WTC11 (cell line): Measurements from ENCODE around the gene ZNHIT2. TPM values are rescaled to one million over a fixed set of nuclear protein-coding genes. Genes with fewer than 3 reads are reported as not detected.

Experiments
- ARID4B ChIP-seq: sonication (generic); formaldehyde crosslinking; IDR thresholded peaks from 2 replicates; pipeline ENCODE4 v1.8.0; 2023; ENCODE audit warnings: missing genetic modification reagents, mild to moderate bottlenecking, borderline replicate concordance
- E2F5 ChIP-seq: sonication (generic); formaldehyde crosslinking; IDR thresholded peaks from 2 replicates; pipeline ENCODE4 v1.8.1; 2022; ENCODE audit warnings: mild to moderate bottlenecking, moderate library complexity, missing genetic modification reagents
- ESRRA ChIP-seq: sonication (generic); formaldehyde crosslinking; IDR thresholded peaks from 2 replicates; pipeline ENCODE4 v1.8.1; 2022; ENCODE audit warnings: mild to moderate bottlenecking, missing genetic modification reagents, borderline replicate concordance
- FOXJ3 ChIP-seq: sonication (generic); formaldehyde crosslinking; IDR thresholded peaks from 2 replicates; pipeline ENCODE4 v1.9.0; 2021; ENCODE audit warnings: missing genetic modification reagents, mild to moderate bottlenecking, borderline replicate concordance
- GABPB1 ChIP-seq: sonication (generic); formaldehyde crosslinking; IDR thresholded peaks from 2 replicates; pipeline ENCODE4 v1.8.1; 2023; ENCODE audit warnings: mild to moderate bottlenecking, missing genetic modification reagents
- GRHL2 ChIP-seq: fragments of 250-450 bp; sonication (Bioruptor Pico); IDR thresholded peaks from 2 replicates; pipeline ENCODE4 v1.8.0; 2022; ENCODE audit warnings: mild to moderate bottlenecking, moderate library complexity; ENCODE audit not compliant: insufficient replicate concordance, severe bottlenecking
- GTF2I ChIP-seq: fragments of 250-450 bp; sonication (Bioruptor Pico); conservative IDR thresholded peaks from 2 replicates; pipeline ENCODE4 v1.4.0; 2021; ENCODE audit warnings: mild to moderate bottlenecking
- JAZF1 ChIP-seq: fragments of 250-450 bp; sonication (Bioruptor Pico); IDR thresholded peaks from 2 replicates; pipeline ENCODE4 v1.9.0; 2021; ENCODE audit warnings: moderate library complexity, mild to moderate bottlenecking, inconsistent platforms
- KAT7 ChIP-seq: sonication (generic); formaldehyde crosslinking; IDR thresholded peaks from 2 replicates; pipeline ENCODE4 v1.8.1; 2023; ENCODE audit warnings: missing genetic modification reagents, mild to moderate bottlenecking, borderline replicate concordance
- MLX ChIP-seq: sonication (generic); formaldehyde crosslinking; IDR thresholded peaks from 2 replicates; pipeline ENCODE4 v1.8.1; 2023; ENCODE audit warnings: mild to moderate bottlenecking, missing genetic modification reagents, moderate library complexity
- NFYB ChIP-seq: sonication (generic); formaldehyde crosslinking; conservative IDR thresholded peaks from 2 replicates; pipeline ENCODE4 v1.8.0; 2022; ENCODE audit warnings: low read depth, missing genetic modification reagents
- NR2C2 ChIP-seq: sonication (generic); formaldehyde crosslinking; IDR thresholded peaks from 2 replicates; pipeline ENCODE4 v1.8.0; 2022; ENCODE audit warnings: mild to moderate bottlenecking, missing genetic modification reagents
- RELA ChIP-seq: sonication (generic); formaldehyde crosslinking; IDR thresholded peaks from 2 replicates; pipeline ENCODE4 v1.8.1; 2022; ENCODE audit warnings: missing genetic modification reagents, mild to moderate bottlenecking, borderline replicate concordance
- SP1 ChIP-seq: sonication (generic); formaldehyde crosslinking; conservative IDR thresholded peaks from 2 replicates; pipeline ENCODE4 v1.8.1; 2022; ENCODE audit warnings: missing genetic modification reagents
- TP53 ChIP-seq: sonication (generic); formaldehyde crosslinking; IDR thresholded peaks from 2 replicates; pipeline ENCODE4 v1.8.1; 2023; ENCODE audit warnings: mild to moderate bottlenecking, missing genetic modification reagents
- ZNF423 ChIP-seq: fragments of 250-450 bp; sonication (Bioruptor Pico); IDR thresholded peaks from 2 replicates; pipeline ENCODE4 v2.1.2; 2022; ENCODE audit warnings: mild to moderate bottlenecking, moderate library complexity
- ZNF671 ChIP-seq: fragments of 250-450 bp; sonication (Bioruptor Pico); IDR thresholded peaks from 2 replicates; pipeline ENCODE4 v1.8.0; 2021; ENCODE audit warnings: mild to moderate bottlenecking
- total RNA-seq: library from RNA; stranded (reverse); gene quantifications from 3 replicates; pipeline ENCODE4 v1.2.3, GENCODE V29; 2021
- TF ChIP-seq, protein P1 (sequence below): fragments of 250-450 bp; sonication (Bioruptor Pico); conservative IDR thresholded peaks from 2 replicates; pipeline ENCODE4 v1.9.0; 2021; ENCODE audit warnings: mild to moderate bottlenecking
- TF ChIP-seq, protein P2 (sequence below): sonication (generic); formaldehyde crosslinking; IDR thresholded peaks from 2 replicates; pipeline ENCODE4 v1.8.0; 2023; ENCODE audit warnings: mild to moderate bottlenecking, missing genetic modification reagents
- TF ChIP-seq, protein P3 (sequence below): fragments of 250-450 bp; sonication (Bioruptor Pico); IDR thresholded peaks from 2 replicates; pipeline ENCODE4 v1.9.0; 2021; ENCODE audit warnings: mild to moderate bottlenecking
- TF ChIP-seq, protein P4 (sequence below): sonication (generic); formaldehyde crosslinking; conservative IDR thresholded peaks from 2 replicates; pipeline ENCODE4 v1.8.1; 2022; ENCODE audit warnings: mild to moderate bottlenecking, missing genetic modification reagents
- TF ChIP-seq, protein P5 (sequence below): sonication (generic); formaldehyde crosslinking; IDR thresholded peaks from 2 replicates; pipeline ENCODE4 v1.8.1; 2022; ENCODE audit warnings: low read depth, mild to moderate bottlenecking, moderate library complexity, missing genetic modification reagents, borderline replicate concordance

The ZNHIT2 gene
- total RNA-seq, 1 experiment from 2014 or later = 16.7 TPM

- TF ChIP-seq, protein P1, sequence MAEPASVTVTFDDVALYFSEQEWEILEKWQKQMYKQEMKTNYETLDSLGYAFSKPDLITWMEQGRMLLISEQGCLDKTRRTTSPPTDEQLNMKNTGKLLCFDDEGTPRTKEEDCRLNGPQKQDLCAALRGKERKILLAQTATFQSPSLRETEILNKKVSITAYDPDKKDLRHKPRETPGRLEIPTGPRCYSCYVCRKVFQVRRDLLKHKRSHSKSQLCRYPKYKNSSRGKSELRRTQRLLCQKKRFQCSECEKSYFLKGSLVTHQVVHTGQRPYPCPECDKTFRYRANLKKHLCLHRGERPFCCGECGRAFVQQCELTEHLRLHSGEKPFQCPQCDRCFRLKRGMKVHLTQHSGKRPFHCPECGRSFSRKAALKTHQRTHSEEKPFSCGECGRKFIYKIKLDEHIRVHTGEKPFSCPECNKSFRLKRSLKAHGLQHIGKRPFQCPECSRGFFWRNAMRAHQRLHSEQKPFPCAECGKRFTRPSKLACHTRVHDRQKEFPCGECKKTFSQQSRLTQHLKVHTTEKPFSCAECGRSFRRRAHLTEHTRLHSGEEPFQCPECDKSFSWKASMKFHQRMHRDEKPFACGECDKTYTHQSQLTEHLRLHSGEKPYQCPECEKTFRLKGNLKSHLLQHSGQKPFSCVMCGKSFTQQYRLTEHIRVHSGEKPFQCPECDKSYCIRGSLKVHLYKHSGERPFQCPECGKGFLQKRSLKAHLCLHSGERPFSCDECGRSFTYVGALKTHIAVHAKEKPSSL (CRISPR knock-in tag) = no peak
- TF ChIP-seq ZNF423 (no peak), E2F5 (CRISPR knock-in tag) (peak; percentile 79), GTF2I (CRISPR knock-in tag) (no peak), ARID4B (CRISPR knock-in tag) (peak; percentile 94), ESRRA (CRISPR knock-in tag) (peak; percentile 87), SP1 (CRISPR knock-in tag) (0 out of 2 replicates have a peak, but pooled peaks have one; percentile 48), MLX (0 out of 2 replicates have a peak, but pooled peaks have one; percentile 84), NFYB (CRISPR knock-in tag) (0 out of 2 replicates have a peak, but pooled peaks have one; percentile 14), RELA (peak; percentile 87; the same call in 1 of the 2 replicates), KAT7 (CRISPR knock-in tag) (peak; percentile 95), GABPB1 (CRISPR knock-in tag) (no peak), FOXJ3 (CRISPR knock-in tag) (no peak), ZNF671 (CRISPR knock-in tag) (no peak), GRHL2 (CRISPR knock-in tag) (no peak), NR2C2 (CRISPR knock-in tag) (peak; percentile 75), TP53 (CRISPR knock-in tag) (peak; percentile 86), JAZF1 (no peak)
- TF ChIP-seq, protein P2, sequence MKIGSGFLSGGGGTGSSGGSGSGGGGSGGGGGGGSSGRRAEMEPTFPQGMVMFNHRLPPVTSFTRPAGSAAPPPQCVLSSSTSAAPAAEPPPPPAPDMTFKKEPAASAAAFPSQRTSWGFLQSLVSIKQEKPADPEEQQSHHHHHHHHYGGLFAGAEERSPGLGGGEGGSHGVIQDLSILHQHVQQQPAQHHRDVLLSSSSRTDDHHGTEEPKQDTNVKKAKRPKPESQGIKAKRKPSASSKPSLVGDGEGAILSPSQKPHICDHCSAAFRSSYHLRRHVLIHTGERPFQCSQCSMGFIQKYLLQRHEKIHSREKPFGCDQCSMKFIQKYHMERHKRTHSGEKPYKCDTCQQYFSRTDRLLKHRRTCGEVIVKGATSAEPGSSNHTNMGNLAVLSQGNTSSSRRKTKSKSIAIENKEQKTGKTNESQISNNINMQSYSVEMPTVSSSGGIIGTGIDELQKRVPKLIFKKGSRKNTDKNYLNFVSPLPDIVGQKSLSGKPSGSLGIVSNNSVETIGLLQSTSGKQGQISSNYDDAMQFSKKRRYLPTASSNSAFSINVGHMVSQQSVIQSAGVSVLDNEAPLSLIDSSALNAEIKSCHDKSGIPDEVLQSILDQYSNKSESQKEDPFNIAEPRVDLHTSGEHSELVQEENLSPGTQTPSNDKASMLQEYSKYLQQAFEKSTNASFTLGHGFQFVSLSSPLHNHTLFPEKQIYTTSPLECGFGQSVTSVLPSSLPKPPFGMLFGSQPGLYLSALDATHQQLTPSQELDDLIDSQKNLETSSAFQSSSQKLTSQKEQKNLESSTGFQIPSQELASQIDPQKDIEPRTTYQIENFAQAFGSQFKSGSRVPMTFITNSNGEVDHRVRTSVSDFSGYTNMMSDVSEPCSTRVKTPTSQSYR (CRISPR knock-in tag) = peak; percentile 92
- TF ChIP-seq, protein P3, sequence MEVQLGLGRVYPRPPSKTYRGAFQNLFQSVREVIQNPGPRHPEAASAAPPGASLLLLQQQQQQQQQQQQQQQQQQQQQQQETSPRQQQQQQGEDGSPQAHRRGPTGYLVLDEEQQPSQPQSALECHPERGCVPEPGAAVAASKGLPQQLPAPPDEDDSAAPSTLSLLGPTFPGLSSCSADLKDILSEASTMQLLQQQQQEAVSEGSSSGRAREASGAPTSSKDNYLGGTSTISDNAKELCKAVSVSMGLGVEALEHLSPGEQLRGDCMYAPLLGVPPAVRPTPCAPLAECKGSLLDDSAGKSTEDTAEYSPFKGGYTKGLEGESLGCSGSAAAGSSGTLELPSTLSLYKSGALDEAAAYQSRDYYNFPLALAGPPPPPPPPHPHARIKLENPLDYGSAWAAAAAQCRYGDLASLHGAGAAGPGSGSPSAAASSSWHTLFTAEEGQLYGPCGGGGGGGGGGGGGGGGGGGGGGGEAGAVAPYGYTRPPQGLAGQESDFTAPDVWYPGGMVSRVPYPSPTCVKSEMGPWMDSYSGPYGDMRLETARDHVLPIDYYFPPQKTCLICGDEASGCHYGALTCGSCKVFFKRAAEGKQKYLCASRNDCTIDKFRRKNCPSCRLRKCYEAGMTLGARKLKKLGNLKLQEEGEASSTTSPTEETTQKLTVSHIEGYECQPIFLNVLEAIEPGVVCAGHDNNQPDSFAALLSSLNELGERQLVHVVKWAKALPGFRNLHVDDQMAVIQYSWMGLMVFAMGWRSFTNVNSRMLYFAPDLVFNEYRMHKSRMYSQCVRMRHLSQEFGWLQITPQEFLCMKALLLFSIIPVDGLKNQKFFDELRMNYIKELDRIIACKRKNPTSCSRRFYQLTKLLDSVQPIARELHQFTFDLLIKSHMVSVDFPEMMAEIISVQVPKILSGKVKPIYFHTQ (CRISPR knock-in tag) = no peak
- TF ChIP-seq, protein P4, sequence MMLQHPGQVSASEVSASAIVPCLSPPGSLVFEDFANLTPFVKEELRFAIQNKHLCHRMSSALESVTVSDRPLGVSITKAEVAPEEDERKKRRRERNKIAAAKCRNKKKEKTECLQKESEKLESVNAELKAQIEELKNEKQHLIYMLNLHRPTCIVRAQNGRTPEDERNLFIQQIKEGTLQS (CRISPR knock-in tag) = 0 out of 2 replicates have a peak, but pooled peaks have one; percentile 68
- TF ChIP-seq, protein P5, sequence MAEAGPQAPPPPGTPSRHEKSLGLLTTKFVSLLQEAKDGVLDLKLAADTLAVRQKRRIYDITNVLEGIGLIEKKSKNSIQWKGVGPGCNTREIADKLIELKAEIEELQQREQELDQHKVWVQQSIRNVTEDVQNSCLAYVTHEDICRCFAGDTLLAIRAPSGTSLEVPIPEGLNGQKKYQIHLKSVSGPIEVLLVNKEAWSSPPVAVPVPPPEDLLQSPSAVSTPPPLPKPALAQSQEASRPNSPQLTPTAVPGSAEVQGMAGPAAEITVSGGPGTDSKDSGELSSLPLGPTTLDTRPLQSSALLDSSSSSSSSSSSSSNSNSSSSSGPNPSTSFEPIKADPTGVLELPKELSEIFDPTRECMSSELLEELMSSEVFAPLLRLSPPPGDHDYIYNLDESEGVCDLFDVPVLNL (CRISPR knock-in tag) = no peak
Observed at GRCh38 chr11:65116370-65117205, 913 bp downstream of the ZNHIT2 start (continued).
